Glomerular visceral epithelial cell (primary cell): Measurements from ENCODE around the gene LLGL2.
"Not testable (repeated sequence)": the region's sequence is repeated elsewhere in the genome, so short reads cannot be mapped to it uniquely, and the experiment has no call there.

Experiments
- DNase-seq: peaks from one replicate; pipeline ENCODE4 v3.0.0-alpha.2; 2016; ENCODE audit errors: extremely low spot score

The LLGL2 gene, protein sequence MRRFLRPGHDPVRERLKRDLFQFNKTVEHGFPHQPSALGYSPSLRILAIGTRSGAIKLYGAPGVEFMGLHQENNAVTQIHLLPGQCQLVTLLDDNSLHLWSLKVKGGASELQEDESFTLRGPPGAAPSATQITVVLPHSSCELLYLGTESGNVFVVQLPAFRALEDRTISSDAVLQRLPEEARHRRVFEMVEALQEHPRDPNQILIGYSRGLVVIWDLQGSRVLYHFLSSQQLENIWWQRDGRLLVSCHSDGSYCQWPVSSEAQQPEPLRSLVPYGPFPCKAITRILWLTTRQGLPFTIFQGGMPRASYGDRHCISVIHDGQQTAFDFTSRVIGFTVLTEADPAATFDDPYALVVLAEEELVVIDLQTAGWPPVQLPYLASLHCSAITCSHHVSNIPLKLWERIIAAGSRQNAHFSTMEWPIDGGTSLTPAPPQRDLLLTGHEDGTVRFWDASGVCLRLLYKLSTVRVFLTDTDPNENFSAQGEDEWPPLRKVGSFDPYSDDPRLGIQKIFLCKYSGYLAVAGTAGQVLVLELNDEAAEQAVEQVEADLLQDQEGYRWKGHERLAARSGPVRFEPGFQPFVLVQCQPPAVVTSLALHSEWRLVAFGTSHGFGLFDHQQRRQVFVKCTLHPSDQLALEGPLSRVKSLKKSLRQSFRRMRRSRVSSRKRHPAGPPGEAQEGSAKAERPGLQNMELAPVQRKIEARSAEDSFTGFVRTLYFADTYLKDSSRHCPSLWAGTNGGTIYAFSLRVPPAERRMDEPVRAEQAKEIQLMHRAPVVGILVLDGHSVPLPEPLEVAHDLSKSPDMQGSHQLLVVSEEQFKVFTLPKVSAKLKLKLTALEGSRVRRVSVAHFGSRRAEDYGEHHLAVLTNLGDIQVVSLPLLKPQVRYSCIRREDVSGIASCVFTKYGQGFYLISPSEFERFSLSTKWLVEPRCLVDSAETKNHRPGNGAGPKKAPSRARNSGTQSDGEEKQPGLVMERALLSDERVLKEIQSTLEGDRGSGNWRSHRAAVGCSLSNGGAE

GRCh38 chr17:75524970-75525805 lies at the start of gene LLGL2:
Gene LLGL2, plus strand, starts transcription at chr17:75525697. Its CDS starts 17,730 bp downstream, at chr17:75543427.
- DNase-seq: peak; percentile 90

GRCh38 chr17:75475851-75476250 lies 49.6 kb upstream of the LLGL2 start:
- no peak for DNase-seq

DNA sequence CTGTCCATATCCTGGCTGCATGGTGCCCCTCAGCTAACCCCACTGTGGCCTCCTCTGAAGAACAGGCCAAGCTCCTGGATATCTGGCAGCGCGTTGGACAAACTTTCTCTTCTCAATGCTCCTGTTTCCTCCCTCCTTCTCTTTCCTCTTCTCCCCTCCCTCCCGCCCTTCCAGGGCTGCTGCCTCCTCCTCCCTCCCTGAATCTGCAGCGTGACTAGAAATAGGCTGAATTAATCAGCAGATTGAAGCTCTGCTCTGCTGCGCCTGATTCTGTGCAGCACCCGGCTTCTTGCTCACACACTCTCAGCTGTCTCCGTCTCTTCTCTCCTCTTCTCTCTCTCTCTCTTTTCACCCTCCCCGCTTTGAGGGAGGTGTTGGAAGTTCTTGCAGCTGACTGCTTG lies 49.2 kb upstream of the LLGL2 start:
- DNase-seq: no peak

GRCh38 chr17:75476752-75477489 lies 48.6 kb upstream of the LLGL2 start:
- no peak for DNase-seq

DNA sequence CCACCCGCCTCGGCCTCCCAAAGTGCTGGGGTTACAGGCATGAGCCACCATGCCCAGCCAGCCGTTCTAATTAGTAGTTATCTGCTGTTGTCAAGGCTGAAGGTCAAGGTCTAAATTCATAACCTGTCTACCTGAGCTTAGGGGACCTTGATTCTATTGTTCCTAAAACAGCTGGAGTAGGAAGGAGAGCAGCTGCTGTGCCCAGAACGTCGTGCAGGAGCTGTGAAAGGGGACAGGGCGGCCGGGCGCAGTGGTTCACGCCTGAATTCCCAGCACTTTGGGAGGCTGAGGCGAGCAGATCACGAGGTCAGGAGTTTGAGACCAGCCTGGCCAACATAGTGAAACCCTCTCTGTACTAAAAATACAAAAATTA lies 48.0 kb upstream of the LLGL2 start:
- DNase-seq: not testable (repeated sequence)

- DNase-seq: no peak
Measured at GRCh38 chr17:75478508-75478907, 47.0 kb upstream of the LLGL2 start.

GRCh38 chr17:75480281-75480680 lies 45.2 kb upstream of the LLGL2 start:
- DNase-seq: no peak

DNA sequence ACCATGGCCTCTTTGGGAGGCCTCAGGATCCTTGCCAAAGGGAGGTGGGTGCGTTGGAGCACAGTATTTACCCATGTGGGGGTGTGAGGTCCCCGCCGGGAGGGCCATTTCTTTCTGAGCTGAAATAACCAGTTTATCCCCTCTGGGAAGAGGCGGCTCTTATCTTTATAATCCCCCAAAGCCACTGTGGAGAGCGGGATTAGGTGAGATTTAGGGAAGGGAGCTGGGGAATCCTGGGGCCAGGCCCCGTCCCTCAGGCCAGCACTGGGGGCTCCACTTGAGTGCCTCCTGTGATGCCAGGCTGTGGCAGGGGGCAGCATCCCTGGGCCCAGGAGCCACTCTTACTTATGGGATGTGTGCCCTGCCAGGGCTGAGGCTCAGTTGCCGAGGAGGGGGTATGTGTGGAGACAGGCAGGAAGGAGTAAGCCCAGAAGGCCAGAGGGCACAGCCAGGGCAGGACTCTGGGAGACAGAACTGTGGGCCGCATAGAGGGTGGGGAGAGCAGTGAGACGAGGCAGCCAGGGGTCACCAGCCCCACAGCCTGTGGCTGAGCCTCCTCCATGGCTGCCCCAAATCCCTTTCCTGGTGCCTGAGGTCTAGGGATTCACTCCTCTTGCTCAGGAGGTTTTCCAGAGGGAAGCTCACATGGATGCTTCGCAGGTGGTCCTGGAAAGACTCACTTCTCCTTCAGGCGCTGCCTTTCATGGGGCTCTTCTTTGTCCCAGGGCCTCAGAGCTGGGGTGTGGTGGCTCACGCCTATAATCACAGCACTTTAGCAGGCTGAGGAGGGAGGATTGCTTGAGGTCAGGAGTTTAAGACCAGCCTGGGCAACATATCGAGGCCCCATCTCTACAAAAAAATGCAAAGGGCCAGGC lies 44.1 kb upstream of the LLGL2 start:
- DNase-seq: no peak

DNA sequence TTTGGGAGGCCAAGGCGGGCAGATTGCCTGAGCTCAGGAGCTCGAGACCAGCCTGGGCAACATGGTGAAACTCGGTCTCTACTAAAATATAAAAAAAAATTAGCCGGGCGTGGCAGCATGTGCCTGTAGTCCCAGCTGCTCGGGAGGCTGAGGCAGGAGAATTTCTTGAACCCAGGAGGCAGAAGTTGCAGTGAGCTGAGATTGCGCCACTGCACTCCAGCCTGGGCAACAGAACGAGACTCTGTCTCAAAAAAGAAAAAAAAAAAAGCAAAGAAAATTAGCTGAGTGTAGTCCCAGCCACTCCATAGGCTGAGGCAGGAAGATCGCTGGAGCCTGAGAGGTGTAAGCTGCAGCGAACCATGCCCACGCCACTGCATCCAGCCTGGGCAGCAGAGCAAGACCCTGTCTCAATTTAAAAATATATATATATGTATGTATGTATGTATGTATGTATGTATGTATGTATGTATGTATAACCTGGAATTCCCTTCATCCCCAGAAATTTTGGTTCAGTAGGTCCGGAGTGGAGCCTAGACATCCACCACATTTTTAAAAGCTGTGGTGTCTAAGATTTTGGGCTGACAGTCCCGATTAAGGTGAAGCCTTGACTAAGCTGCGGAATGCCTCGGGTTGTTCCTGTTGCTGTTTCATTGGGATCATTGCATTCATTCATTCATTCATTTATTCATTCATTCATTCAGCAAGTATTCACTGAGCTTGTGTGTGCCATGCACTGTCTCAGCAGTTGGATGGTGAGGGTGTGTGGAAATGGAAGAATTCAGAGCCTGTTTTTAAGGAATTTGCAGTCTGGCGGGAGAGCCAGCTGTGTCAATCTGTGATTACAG lies 43.2 kb upstream of the LLGL2 start:
- DNase-seq: no peak

- no peak for DNase-seq
Measured at GRCh38 chr17:75485688-75486087, 39.8 kb upstream of the LLGL2 start.

GRCh38 chr17:75486151-75486550 lies 39.3 kb upstream of the LLGL2 start:
- no peak for DNase-seq

DNA sequence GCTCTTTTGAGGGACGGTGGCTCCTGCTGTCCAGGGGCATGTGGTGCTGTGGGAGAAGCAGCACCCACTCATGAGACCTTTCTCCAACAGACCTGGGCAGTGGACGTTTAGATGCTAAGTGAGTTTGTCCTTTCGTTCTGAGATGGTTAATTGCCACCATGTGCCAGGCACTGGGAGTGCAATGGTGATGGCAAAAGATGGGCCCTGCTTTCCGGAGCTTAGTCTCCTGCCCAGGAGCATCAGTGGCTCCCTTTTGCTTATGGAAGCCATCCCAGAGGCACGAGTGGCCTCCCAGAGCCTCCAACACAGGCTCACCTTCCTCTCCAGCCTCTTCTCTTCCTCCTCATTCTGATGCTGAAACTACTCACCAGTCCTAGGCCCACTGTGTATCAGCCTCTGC lies 38.5 kb upstream of the LLGL2 start:
- no peak for DNase-seq

GRCh38 chr17:75487351-75488070 lies 38.0 kb upstream of the LLGL2 start:
- no peak for DNase-seq

DNA sequence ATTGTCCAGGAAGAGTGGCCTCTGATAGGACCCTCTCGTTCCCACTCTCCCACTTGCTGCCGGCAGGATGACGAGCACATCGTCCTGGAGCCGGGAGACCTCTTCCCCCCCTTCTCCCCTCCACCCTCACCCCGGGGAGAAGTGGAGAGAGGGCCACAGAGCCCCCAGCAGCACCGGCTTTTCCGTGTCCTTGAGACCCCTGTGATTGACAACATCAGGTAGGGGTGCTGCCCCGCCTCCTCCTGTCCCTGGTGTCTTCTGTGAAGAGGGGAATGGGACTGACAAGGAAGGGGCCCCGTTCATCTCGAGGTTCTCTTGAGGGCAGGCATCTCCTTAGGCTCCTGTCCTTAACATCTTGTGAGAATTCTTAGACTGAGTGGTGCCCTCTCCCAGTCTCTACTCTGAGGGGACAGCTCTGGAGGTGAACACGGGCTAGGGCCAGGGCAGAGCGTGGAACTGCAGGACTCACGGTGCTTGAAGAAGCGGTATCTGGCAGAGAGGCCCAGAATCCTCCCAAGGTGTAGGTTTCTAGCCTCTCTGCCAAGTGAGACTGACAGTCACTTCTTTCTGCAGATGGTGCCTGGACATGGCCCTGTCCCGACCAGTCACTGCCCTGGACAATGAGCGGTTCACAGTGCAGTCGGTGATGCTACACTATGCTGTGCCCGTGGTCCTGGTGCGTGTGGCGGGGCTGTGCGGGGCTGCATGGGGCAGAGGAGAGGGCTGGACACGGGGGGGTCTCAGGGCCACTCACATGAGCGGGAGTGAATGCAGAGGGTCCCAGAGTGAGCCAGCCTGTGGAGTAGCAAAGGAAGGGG lies 36.6 kb upstream of the LLGL2 start:
- no peak for DNase-seq

DNA sequence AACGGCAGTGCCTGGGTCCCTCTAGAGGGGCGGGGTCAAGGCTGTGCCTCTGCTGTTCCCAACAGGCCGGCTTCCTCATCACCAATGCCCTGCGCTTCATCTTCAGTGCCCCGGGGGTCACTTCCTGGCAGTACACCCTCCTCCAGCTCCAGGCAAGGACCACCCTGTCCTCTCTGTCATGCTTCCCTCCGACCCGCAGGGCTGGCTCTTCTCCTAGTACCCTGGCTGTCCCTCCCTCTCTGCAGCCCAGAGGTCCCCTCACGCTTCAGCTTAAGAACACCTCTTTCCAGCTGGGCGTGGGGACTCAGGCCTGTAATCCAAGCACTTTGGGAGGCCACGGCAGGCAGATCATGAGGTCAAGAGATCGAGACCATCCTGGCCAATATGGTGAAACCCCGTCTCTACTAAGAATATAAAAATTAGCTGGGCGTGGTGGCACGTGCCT lies 36.0 kb upstream of the LLGL2 start:
- no peak for DNase-seq

GRCh38 chr17:75490173-75490743 lies 35.2 kb upstream of the LLGL2 start:
- DNase-seq: no peak
